Right atrium auricular region (tissue), 2 donors: ENCODE measurements around the gene DDX31. TPM values are rescaled to one million over a fixed set of nuclear protein-coding genes. Genes with fewer than 3 reads are reported as not detected.

Experiments used
- DNase-seq: peaks from one replicate; pipeline ENCODE4 v3.0.0-alpha.2; 2019; ENCODE audit warnings: low spot score
- H3K27ac ChIP-seq, 2 donors: fragments of 200-600 bp; sonication (generic); 1 replicate in 1 of 2; 2 replicates in 1 of 2; pipeline ENCODE4 v1.5.1; 2016 to 2019
- H3K27me3 ChIP-seq, 2 donors: fragments of 200-600 bp; sonication (generic); one replicate each; pipeline versions ENCODE4 v1.5.1 to v1.6.0; 2017 to 2019
- H3K36me3 ChIP-seq: fragments of 200-600 bp; sonication (generic); one replicate; pipeline ENCODE4 v1.5.1; 2016
- H3K4me1 ChIP-seq, 2 donors: fragments of 200-600 bp; sonication (generic); one replicate each; pipeline versions ENCODE4 v1.5.1 to v1.6.0; 2017 to 2019
- H3K4me3 ChIP-seq, 2 donors: fragments of 200-600 bp; sonication (generic); 1 replicate in 1 of 2; 2 replicates in 1 of 2; pipeline ENCODE4 v1.5.1; 2017 to 2019; ENCODE audit warnings: mild to moderate bottlenecking in 1 of 2, moderate library complexity in 1 of 2
- H3K9me3 ChIP-seq, 2 donors: fragments of 200-600 bp; sonication (generic); one replicate each; pipeline ENCODE4 v1.5.1; 2019
- CTCF ChIP-seq, 2 donors: fragments of 200-600 bp; sonication (generic); IDR thresholded peaks; one replicate each; pipeline ENCODE4 v1.5.1; 2019; ENCODE audit warnings: antibody characterized with exemption in 2 of 2
- total RNA-seq, 2 donors: library from RNA; depleted of rRNA; stranded (reverse); fragments of >200 nt; gene quantifications; one replicate each; pipeline ENCODE4 v1.1.0, GENCODE V29; 2016

Gene DDX31
- total RNA-seq, 2 donors from 2014 or later, result 4.6 to 6.0 TPM

- TF ChIP-seq CTCF (IDR thresholded peaks at IDR 0.05), result no peak
- Histone ChIP-seq H3K9me3 (no peaks in the 10 kb centered on the region), H3K4me1 (peaks cover 0 to 6% of the 10 kb centered on the region in 2 donors), H3K27ac (no peak overlapping the region), H3K27me3 (no peaks in the 10 kb centered on the region), H3K4me3 (no peak overlapping the region), H3K36me3 (no peaks in the 10 kb centered on the region)
- DNase-seq, result no peak
Observed at GRCh38 chr9:132547436-132547835, 122.3 kb downstream of the DDX31 start.

GRCh38 chr9:132547052-132547431, 122.7 kb downstream of the DDX31 start:
- H3K4me1 ChIP-seq, result peaks cover 0 to 6% of the 10 kb centered on the region in 2 donors
- no peak overlapping the region for H3K4me3 ChIP-seq
- H3K27me3 ChIP-seq, result no peaks in the 10 kb centered on the region
- H3K36me3 ChIP-seq, result no peaks in the 10 kb centered on the region
- no peak for TF ChIP-seq CTCF (IDR thresholded peaks at IDR 0.05)
- H3K9me3 ChIP-seq, result no peaks in the 10 kb centered on the region
- DNase-seq, result no peak
- H3K27ac ChIP-seq, result no peak overlapping the region

- Histone ChIP-seq H3K27me3 (no peaks in the 10 kb centered on the region), H3K36me3 (no peaks in the 10 kb centered on the region), H3K9me3 (no peaks in the 10 kb centered on the region), H3K4me3 (peak overlapping the region; percentile 9 to 21), H3K4me1 (peaks cover 0 to 6% of the 10 kb centered on the region in 2 donors), H3K27ac (no peak overlapping the region)
- no peak for DNase-seq
- peak in 1 of 2 donors; percentile 53 for TF ChIP-seq CTCF (IDR thresholded peaks at IDR 0.05)
Observed at GRCh38 chr9:132546148-132547051, 123.4 kb downstream of the DDX31 start.

GRCh38 chr9:132545578-132545977, 124.2 kb downstream of the DDX31 start:
- peaks cover 0 to 6% of the 10 kb centered on the region in 2 donors for H3K4me1 ChIP-seq
- H3K4me3 ChIP-seq, result no peak overlapping the region
- no peak for DNase-seq
- no peaks in the 10 kb centered on the region for H3K27me3 ChIP-seq
- no peak overlapping the region for H3K27ac ChIP-seq
- no peak for TF ChIP-seq CTCF (IDR thresholded peaks at IDR 0.05)
- H3K9me3 ChIP-seq, result no peaks in the 10 kb centered on the region
- no peaks in the 10 kb centered on the region for H3K36me3 ChIP-seq

- Histone ChIP-seq H3K36me3 (no peaks in the 10 kb centered on the region), H3K4me3 (no peak overlapping the region), H3K9me3 (no peaks in the 10 kb centered on the region), H3K27me3 (no peaks in the 10 kb centered on the region), H3K4me1 (peaks cover 0 to 6% of the 10 kb centered on the region in 2 donors), H3K27ac (no peak overlapping the region)
- no peak for DNase-seq
- TF ChIP-seq CTCF (IDR thresholded peaks at IDR 0.05), result no peak
Observed at GRCh38 chr9:132543960-132544359, 125.8 kb downstream of the DDX31 start.
